HG03066 (cell line): ENCODE results near the gene SLC27A4.
"Not testable (repeated sequence)": the region's sequence is repeated elsewhere in the genome, so short reads cannot be mapped to it uniquely, and the experiment has no call there.

ENCODE experiments used
- ATAC-seq: cut with Tn5 transposase; IDR thresholded peaks from one replicate; pipeline ENCODE4 v1.9.1; 2021; ENCODE audit warnings: low read depth; ENCODE audit not compliant: unreplicated experiment

Gene SLC27A4

DNA sequence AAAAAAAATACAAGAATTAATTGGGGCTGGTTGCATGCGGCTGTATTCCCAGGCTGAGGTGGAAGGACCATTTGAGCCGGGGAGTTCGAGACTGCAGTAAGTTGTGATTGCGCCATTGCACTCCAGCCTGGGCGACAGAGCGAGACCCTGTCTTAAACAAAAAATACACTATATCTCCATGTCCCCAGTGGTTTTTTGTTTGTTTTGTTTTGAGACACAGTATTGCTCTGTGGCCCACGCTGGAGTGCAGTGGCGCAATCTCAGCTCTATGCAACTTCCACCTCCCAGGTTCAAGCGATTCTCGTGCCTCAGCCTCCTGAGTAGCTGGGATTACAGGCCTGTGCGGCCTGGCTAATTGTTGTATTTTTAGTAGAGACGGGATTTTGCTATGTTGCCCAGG, 16.5 kb upstream of the SLC27A4 start:
- ATAC-seq, result no peak

DNA sequence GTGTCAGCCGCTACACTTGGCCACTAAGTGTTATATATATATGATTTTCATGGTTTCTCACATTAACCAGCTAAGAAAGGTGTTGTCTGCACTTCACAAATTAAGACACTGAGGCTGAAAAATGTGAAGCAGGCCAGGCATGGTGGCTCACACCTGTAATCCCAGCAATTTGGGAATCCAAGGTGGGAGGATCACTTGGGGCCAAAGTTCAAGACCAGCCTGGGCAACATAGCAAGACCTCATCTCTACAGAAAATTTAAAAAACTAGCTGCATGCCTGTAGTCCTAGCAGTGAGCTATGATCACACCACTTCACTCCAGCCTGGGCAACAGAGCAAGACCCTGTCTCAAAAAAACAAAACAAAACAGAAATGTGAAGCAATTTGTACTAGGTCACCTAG, 15.9 kb upstream of the SLC27A4 start:
- no peak for ATAC-seq

DNA sequence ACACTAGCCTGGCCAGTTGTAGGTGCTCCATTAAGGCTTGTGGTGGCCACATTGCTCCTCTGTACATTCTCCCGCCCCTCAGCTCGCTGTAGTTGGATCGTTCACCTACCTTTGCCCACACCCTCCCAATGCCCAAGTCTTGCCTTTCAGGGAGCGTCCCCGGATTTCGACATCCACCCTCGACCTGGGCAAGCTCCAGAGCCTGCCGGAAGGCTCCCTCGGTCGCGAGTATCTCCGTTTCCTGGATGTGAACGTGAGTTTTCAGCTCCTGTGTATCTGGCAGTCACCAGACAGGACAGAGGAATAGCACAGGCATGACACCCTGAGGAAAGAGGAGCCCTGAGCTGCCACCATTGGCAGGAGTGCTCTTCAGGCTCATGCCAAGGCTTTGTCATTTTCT, 14.7 kb upstream of the SLC27A4 start:
- no peak for ATAC-seq

DNA sequence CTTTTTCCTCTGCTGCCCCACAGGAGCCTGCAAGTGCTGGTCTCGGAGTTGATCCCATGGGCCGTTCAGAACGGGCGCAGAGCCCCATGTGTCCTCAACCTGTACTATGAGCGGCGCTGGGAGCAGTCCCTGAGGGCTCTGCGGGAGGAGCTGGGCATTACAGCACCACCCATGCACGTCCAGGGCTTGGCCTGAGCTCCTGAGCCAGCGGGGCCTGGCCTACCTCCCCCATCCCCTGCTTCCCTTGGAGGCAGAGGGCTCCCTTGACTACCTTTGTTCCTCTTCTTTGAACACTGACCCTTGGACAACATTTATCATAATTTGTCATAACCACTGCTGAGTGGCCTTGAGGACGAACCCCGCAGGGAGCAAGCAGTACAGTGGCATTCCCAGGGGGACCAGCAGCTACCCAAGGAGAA, 6.9 kb upstream of the SLC27A4 start:
- ATAC-seq, result no peak

DNA sequence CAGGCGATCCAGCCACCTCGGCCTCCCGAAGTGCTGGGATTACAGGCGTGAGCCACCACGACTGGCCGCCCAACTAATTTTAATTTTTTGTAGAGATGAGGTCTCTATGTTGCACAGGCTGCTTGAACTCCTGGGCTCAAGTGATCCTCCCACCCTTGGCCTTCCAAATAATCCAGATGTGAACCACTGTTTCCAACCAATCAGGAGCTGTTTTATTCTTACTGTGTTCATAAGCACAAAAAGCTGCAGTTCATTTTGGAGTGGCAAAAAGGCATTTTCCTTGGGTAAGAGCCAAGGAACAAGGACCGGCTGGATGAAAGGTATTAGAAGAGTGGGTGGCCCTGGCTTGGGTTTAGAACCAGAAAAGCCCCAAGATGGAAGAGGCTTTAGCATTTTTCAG, 5.2 kb upstream of the SLC27A4 start:
- ATAC-seq, result no peak

DNA sequence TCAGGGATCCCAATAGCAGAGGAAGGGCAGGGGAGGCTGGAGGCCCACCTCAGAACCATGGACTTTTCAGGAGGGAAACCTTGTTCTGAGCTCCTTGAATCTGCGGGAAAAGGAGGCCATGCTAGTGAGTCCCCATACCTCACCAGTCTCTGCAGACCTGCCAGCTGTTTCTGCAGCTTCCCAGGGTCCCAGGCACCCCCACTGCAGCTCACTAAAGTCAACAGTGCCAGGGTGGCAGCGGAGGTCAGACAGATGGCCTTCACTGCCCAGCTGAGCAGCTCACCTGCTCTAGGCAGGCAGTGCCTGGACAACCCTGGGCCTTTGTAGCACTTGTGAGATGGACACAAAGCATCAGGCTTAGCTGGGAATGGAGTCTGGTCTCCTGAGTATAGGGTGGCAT, 4.4 kb upstream of the SLC27A4 start:
- ATAC-seq, result no peak

DNA sequence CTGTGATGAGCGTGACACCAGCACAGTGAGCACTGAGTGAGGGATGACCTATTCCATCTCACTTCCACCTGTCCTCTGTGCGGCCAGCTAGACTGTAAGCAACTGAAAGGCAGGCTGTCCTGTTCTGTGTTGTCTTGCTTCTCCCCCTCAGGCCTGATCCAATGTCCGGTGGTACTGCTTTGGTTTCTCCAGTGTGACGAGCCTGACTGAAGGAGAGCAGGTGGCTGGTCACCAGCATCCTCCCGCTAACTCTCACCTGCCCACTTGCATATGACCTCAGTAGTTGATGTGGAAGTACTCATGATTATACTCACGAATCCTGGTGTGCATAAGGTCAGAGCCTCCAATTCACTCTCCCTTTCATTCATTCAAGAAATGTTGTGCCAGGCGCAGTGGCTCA, 2.4 kb upstream of the SLC27A4 start:
- no peak for ATAC-seq

DNA sequence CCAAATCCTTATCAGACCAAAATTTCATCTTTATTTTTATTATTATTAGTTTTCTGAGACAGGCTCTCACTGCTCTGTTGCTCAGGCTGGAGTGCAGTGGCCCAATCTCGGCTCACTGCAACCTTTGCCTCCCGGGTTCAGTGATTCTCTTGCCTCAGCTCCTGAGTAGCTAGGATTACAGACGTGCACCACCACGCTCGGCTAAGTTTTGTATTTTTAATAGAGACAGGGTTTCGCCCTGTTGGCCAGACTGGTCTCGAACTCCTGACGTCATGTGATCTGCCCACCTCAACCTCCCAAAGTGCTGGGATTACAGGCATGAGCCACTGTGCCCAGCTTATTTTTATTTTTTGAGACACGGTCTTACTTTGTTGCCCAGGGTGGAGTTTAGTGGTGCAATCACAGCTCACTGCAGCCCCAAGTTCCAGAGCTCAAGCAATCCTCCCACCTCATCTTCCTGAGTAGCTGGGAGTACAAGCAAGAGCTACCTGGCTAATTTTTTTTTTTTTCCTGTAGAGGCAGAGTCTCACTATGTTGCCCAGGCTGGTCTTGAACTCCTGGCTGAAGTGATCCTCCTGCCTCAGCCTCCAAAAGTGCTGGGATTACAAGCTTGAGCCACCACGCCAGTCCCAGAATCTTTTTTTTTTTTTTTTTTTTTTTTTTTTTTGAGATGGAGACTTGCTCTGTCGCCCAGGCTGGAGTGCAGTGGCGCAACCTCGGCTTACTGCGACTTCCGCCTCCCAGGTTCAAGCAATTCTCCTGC, 1.3 kb upstream of the SLC27A4 start:
- not testable (repeated sequence) for ATAC-seq

DNA sequence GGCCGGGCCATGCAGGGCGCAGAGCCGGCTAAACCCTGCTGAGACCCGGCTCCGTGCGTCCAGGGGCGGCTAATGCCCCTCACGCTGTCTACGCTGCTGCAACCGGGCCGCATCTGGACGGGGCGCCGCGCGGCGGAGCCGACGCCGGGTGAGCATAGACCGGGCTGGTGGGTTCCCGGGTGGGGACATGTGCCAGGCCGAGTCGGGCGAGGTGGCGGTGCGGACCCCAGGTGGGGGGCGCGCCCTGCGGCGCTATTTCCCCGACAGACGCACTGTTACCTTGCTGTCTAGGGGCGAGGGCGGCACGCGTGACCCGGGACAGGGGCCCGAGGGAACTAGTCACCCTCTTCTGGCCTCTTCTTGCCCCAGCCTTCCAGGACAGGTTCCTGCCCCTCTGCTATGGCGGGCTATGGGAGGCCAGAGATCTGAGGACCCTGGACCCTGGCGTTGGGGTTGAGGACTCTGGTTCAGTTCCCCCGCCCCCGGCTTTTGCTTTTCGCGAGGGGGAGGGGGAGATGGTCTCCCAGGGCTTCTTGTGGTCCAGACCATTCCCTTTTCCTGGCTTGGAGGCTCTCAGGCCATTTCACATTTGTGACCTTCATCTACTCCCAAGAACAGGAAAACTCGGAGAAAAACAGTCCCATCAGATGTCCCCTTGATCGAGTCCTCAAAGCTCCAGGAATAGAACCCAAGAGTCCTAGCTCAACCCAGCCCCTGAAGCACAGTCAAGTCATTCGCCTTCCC, 536 bp downstream of the SLC27A4 start:
- ATAC-seq, result peak; percentile 35

DNA sequence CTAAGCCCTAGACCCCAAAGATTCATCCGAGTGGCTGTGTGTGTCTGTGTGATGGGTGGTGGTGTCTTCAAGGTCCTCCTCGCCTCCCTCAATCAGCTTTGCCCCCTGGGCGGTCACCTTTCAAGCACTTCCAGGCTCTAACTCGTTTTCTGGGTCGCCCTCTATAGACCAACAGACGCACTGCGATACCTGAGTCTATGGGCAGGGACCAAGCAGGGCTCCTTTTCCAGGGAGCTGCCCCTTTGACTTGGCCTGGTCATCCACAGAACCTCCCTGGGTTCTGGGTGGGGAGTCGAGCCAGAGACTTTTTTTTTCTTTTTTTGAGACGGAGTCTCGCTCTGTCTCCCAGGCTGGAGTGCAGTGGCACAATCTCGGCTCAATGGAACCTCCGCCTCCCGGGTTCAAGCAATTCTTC, 1.1 kb downstream of the SLC27A4 start:
- peak; percentile 41 for ATAC-seq

DNA sequence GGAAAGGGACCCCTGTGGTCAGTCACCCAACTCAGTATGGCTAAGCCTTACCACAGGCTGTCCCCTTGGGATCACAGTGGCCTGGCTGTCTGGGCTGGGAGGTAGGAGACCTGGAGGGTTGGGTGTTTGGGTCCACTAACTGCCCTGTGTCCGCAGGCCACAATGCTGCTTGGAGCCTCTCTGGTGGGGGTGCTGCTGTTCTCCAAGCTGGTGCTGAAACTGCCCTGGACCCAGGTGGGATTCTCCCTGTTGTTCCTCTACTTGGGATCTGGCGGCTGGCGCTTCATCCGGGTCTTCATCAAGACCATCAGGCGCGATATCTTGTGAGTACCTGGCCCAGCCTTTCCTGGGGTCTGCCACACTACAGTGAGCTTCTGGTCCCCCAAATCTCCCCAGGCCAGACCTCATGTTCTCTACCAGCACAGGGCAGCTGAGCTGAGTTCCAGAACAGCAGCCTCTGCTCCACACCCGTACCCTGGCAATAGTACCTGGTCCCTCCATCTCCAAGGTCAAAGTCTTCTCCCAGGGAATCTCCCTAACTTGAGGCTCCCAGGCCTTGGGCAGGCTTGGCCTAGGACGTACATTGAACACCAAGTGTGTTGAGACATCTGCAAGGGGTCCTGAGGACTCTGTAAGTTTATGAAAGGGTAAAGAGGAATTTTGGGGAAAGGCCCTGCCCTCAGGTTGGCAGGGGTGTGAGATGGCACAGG, 2.8 kb downstream of the SLC27A4 start:
- ATAC-seq, result no peak

DNA sequence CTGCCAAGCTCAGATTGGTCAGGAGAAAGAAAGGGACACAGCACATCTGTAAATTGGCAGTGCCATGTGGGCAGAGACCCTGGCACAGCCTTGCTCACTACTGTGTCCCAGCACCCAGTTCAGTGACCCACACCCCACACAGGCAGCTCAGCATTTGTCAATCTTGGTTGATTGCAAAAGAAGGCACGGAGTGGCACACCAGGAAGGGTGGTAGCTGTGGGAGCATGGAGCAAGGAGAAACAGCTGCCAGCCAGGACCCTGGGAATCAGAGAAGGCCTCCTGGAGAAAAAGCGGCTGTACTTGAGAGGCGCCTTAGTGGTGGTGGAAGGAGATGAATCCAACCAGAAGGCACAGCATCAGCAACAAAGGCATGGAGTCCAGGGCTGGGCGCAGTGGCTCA, 3.5 kb downstream of the SLC27A4 start:
- no peak for ATAC-seq

DNA sequence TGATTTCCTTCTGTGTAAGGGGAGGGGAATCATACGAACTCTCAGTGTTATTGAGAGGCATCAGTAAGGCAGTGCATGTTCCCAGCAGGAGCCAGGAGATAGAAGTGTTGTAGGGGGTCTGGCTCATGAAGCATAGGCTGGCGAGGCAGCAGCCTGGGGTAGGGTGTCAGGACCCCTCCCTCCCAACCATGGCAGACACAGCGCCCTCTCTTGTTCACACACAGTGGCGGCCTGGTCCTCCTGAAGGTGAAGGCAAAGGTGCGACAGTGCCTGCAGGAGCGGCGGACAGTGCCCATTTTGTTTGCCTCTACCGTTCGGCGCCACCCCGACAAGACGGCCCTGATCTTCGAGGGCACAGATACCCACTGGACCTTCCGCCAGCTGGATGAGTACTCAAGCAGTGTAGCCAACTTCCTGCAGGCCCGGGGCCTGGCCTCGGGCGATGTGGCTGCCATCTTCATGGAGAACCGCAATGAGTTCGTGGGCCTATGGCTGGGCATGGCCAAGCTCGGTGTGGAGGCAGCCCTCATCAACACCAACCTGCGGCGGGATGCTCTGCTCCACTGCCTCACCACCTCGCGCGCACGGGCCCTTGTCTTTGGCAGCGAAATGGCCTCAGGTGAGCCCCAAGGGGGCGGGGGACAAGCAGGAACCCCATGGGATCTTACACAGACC, 4.7 kb downstream of the SLC27A4 start:
- ATAC-seq, result no peak

DNA sequence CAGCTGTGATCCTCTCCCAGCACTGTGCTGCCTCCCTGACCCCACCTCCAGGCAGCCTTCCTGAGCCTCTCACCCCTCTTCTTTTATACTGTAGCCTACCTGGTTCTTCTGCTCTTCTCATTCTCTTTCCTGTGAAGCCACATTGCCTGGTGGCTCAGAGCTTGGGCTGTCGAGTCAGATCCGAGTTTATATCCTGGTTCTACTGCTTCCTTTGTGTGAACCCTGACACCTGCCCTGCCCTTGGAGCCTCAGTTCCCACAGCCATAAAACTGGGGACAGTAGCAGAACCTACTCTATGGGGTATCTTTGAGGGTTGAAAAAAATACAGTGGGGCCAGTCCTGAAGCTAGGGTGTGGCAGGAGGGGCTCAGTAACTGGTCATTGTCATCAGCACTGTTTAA, 8.8 kb downstream of the SLC27A4 start:
- no peak for ATAC-seq

DNA sequence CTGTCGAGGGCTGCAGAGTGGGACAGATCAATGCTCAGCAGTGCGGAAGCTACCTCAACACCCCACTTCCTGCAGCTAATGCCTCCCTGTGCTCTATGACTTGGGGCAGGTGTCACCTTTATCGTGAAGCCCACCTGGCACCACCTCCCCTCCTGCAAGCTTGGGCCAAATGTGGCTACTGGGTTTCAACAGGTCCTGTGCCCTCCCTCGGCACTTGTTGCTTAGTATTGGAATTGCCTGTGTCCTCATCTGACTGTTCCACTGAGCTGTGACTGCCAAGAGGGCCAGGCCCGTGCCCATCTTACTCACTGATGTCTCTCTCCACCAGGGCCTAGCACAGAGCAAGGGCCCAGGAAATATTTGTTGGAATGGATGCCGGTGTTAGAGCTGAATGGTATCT, 9.4 kb downstream of the SLC27A4 start:
- ATAC-seq, result no peak

DNA sequence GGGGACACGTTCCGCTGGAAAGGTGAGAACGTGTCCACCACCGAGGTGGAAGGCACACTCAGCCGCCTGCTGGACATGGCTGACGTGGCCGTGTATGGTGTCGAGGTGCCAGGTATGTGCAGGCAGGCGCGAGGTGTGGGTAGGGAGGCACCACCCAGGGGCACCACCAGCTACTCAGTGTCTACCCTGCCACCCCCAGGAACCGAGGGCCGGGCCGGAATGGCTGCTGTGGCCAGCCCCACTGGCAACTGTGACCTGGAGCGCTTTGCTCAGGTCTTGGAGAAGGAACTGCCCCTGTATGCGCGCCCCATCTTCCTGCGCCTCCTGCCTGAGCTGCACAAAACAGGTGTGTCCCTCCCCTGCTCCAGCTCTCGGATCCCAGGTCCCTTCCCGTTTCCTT, 15.1 kb downstream of the SLC27A4 start:
- ATAC-seq, result no peak

DNA sequence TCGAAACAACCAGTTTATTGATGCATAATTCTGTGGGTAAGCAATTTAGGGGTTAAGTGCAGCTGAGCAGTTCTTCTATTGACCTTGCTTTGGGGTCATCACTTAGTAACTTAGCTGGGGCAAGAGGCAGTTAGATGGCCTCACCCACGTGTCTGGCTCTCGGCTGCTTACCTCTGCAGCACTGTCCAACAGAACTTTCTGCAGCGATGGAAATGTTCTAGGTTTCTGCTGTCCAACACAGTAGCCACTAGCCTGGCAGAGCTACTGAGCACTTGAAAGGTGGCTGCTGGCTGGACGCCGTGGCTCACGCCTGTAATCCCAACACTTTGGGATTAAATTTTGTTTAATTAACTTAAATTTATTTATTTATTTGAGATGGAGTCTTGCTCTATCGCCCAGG, 17.8 kb downstream of the SLC27A4 start:
- no peak for ATAC-seq

DNA sequence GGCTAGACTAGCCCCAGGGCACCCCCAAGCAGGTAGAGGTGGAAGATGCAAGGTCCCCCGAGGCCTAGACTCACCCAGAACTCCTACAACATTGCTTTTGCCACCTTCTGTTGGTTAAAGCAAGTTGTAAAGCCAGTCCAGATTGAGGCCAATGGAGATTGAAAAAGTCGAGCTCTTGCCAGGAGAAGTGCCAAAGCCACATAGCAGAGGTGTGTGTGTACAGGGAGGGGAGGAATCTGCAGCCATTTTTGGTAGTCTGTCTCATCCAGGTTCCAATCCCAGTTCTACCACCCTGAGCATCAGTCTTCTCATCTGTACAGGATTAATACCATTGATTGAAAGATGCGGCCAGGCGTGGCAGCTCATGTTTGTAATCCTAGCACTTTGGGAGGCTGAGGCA, 18.5 kb downstream of the SLC27A4 start:
- no peak for ATAC-seq

DNA sequence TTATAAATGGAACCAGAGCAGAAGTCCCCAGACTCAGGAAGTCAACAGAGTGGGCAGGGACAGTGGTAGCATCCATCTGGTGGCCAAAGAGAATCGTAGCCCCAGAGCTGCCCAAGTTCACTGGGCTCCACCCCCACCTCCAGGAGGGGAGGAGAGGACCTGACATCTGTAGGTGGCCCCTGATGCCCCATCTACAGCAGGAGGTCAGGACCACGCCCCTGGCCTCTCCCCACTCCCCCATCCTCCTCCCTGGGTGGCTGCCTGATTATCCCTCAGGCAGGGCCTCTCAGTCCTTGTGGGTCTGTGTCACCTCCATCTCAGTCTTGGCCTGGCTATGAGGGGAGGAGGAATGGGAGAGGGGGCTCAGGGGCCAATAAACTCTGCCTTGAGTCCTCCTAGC, 20.5 kb downstream of the SLC27A4 start:
- ATAC-seq, result no peak

DNA sequence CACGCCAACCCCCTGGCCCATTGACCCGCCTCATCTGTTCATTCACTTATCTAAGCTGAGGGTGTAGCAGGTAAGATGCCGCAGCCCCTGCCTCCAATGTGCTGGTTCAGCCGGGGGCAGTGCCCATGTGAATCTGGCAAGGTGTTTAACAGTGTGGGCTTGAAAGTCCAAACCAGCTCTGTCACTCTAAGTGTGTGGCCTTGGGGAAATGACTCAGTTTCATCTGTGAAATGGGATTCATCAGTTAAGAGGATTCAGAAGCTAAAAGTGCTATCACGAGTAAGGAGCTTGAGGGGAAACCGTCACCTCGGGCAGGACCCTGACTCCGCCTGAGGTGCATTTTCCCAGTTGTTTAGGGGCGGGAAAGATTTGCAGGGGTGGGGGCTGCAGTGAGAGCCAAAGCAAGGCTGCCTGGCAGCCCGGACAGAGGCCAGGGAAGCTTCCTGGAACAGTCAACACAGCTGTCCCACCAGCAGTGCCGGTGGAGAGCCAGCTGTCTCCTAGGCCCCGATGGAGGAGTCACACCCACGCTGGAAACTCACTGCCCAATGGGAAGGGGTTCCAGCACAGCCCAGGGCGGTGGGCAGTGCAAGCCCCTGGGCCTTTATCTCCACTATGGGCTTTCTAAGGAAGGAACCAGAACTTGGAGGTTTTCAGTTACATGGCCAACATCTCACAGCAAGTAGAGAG, 21.1 kb downstream of the SLC27A4 start:
- no peak for ATAC-seq
